Astrocyte (in vitro differentiated cells and primary cell): ENCODE data around the gene ENOX2.
"Not testable (repeated sequence)": the region's sequence is repeated elsewhere in the genome, so short reads cannot be mapped to it uniquely, and the experiment has no call there.

ENCODE experiments used
- EZH2 ChIP-seq: IDR thresholded peaks from 2 replicates; pipeline ENCODE4 v1.6.1; 2012; ENCODE audit warnings: mild to moderate bottlenecking, low read length, inconsistent platforms; ENCODE audit not compliant: insufficient read depth
- TF ChIP-seq, protein P1 (sequence below): IDR thresholded peaks from 2 replicates; pipeline ENCODE4 v1.5.1; 2011; ENCODE audit warnings: low read depth, mild to moderate bottlenecking, inconsistent platforms, low read length, moderate library complexity; ENCODE audit not compliant: insufficient read depth

- not testable (repeated sequence) for TF ChIP-seq EZH2
- TF ChIP-seq, protein P1, sequence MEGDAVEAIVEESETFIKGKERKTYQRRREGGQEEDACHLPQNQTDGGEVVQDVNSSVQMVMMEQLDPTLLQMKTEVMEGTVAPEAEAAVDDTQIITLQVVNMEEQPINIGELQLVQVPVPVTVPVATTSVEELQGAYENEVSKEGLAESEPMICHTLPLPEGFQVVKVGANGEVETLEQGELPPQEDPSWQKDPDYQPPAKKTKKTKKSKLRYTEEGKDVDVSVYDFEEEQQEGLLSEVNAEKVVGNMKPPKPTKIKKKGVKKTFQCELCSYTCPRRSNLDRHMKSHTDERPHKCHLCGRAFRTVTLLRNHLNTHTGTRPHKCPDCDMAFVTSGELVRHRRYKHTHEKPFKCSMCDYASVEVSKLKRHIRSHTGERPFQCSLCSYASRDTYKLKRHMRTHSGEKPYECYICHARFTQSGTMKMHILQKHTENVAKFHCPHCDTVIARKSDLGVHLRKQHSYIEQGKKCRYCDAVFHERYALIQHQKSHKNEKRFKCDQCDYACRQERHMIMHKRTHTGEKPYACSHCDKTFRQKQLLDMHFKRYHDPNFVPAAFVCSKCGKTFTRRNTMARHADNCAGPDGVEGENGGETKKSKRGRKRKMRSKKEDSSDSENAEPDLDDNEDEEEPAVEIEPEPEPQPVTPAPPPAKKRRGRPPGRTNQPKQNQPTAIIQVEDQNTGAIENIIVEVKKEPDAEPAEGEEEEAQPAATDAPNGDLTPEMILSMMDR, result not testable (repeated sequence)
These were observed 17.4 kb upstream of the ENOX2 start for GRCh38 chrX:130920405-130920804.
